Measurements from ENCODE around the gene KCNE3. TPM values are rescaled to one million over a fixed set of nuclear protein-coding genes. Genes with fewer than 3 reads are reported as not detected.

The KCNE3 gene
- total and polyA plus RNA-seq, 9 of the 15 experiments (the other 6 are each of a cell fraction or from before 2014, with no cell fraction given), result 1.6 to 8.7 (median 6.2) TPM

DNA sequence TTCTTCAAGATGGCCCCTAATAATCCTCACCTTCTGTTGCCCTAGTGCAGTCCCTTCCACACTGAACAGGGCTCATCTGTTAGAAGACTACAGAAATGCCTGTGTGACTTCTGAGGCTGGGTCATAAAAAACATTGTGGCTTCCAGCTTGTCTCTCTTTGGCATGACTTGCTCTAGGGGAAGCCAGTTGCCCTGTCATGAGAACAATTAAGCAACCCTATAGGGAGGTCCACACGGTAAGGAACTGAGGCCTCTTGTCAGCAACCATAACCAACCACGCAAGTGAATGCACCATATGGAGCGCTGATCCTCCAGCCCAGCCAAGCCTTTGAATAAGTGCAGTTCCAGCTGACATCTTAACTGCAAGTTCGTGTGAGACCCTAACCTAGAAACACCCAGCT is 23.6 kb upstream of the KCNE3 start:
- no peak overlapping the region for H2AFZ ChIP-seq (ENCODE audit: low read depth, low read length)
- no peak for TF ChIP-seq COPS2 (conservative IDR thresholded peaks at IDR 0.05)
- TF ChIP-seq NR3C1 (CRISPR knock-in tag; IDR thresholded peaks at IDR 0.05), result no peak
- TF ChIP-seq SAFB (IDR thresholded peaks at IDR 0.05; ENCODE audit: borderline replicate concordance, low read depth, low read length), result no peak
- TF ChIP-seq CBX3 (IDR thresholded peaks at IDR 0.05; ENCODE audit: borderline replicate concordance in 1 of 2, low read length in 2 of 2), result no peak
- TF ChIP-seq, protein P1, sequence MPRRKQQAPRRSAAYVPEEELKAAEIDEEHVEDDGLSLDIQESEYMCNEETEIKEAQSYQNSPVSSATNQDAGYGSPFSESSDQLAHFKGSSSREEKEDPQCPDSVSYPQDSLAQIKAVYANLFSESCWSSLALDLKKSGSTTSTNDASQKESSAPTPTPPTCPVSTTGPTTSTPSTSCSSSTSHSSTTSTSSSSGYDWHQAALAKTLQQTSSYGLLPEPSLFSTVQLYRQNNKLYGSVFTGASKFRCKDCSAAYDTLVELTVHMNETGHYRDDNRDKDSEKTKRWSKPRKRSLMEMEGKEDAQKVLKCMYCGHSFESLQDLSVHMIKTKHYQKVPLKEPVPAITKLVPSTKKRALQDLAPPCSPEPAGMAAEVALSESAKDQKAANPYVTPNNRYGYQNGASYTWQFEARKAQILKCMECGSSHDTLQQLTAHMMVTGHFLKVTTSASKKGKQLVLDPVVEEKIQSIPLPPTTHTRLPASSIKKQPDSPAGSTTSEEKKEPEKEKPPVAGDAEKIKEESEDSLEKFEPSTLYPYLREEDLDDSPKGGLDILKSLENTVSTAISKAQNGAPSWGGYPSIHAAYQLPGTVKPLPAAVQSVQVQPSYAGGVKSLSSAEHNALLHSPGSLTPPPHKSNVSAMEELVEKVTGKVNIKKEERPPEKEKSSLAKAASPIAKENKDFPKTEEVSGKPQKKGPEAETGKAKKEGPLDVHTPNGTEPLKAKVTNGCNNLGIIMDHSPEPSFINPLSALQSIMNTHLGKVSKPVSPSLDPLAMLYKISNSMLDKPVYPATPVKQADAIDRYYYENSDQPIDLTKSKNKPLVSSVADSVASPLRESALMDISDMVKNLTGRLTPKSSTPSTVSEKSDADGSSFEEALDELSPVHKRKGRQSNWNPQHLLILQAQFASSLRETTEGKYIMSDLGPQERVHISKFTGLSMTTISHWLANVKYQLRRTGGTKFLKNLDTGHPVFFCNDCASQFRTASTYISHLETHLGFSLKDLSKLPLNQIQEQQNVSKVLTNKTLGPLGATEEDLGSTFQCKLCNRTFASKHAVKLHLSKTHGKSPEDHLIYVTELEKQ (CRISPR knock-in tag; IDR thresholded peaks at IDR 0.05), result no peak
- no peak for TF ChIP-seq ZNF589 (CRISPR knock-in tag; IDR thresholded peaks at IDR 0.05; ENCODE audit: low read depth)
- TF ChIP-seq, protein P2, sequence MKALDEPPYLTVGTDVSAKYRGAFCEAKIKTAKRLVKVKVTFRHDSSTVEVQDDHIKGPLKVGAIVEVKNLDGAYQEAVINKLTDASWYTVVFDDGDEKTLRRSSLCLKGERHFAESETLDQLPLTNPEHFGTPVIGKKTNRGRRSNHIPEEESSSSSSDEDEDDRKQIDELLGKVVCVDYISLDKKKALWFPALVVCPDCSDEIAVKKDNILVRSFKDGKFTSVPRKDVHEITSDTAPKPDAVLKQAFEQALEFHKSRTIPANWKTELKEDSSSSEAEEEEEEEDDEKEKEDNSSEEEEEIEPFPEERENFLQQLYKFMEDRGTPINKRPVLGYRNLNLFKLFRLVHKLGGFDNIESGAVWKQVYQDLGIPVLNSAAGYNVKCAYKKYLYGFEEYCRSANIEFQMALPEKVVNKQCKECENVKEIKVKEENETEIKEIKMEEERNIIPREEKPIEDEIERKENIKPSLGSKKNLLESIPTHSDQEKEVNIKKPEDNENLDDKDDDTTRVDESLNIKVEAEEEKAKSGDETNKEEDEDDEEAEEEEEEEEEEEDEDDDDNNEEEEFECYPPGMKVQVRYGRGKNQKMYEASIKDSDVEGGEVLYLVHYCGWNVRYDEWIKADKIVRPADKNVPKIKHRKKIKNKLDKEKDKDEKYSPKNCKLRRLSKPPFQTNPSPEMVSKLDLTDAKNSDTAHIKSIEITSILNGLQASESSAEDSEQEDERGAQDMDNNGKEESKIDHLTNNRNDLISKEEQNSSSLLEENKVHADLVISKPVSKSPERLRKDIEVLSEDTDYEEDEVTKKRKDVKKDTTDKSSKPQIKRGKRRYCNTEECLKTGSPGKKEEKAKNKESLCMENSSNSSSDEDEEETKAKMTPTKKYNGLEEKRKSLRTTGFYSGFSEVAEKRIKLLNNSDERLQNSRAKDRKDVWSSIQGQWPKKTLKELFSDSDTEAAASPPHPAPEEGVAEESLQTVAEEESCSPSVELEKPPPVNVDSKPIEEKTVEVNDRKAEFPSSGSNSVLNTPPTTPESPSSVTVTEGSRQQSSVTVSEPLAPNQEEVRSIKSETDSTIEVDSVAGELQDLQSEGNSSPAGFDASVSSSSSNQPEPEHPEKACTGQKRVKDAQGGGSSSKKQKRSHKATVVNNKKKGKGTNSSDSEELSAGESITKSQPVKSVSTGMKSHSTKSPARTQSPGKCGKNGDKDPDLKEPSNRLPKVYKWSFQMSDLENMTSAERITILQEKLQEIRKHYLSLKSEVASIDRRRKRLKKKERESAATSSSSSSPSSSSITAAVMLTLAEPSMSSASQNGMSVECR (CRISPR knock-in tag; IDR thresholded peaks at IDR 0.05), result no peak
- TF ChIP-seq, protein P3, sequence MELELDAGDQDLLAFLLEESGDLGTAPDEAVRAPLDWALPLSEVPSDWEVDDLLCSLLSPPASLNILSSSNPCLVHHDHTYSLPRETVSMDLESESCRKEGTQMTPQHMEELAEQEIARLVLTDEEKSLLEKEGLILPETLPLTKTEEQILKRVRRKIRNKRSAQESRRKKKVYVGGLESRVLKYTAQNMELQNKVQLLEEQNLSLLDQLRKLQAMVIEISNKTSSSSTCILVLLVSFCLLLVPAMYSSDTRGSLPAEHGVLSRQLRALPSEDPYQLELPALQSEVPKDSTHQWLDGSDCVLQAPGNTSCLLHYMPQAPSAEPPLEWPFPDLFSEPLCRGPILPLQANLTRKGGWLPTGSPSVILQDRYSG (tag; conservative IDR thresholded peaks at IDR 0.05; ENCODE audit: low read depth), result no peak
- no peak for TF ChIP-seq NONO (IDR thresholded peaks at IDR 0.05; ENCODE audit: low read depth in 2 of 2, low read length in 1 of 2)
- TF ChIP-seq, protein P4, sequence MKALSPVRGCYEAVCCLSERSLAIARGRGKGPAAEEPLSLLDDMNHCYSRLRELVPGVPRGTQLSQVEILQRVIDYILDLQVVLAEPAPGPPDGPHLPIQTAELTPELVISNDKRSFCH (CRISPR knock-in tag; IDR thresholded peaks at IDR 0.05), result no peak
- TF ChIP-seq, protein P4 (tag; IDR thresholded peaks at IDR 0.05), result no peak

More for the DNA sequence above, 23.6 kb upstream of the KCNE3 start:
- H3K9me1 ChIP-seq (ENCODE audit: control insufficient read depth, insufficient read depth, low read length), result peaks cover 4% of the 10 kb centered on the region
- H3K4me3 ChIP-seq, result no peak overlapping the region
- FAIRE-seq (no peak), DNase-seq (ENCODE audit: extremely low read depth in 1 of 4, low spot score in 3 of 4) (no peak), ATAC-seq (no peak)
- WGBS (ENCODE audit: insufficient coverage, low coverage, missing lambda C conversion rate), result 62% methylated on average over 4 of the region's 4 CpGs
- intact Hi-C loops (cut with micrococcal nuclease), result no loop called here
- H3K9me3 ChIP-seq (replicated peaks; ENCODE audit: control insufficient read depth, insufficient read depth, low read depth, low read length), result no peaks in the 10 kb centered on the region
- H3K27me3 ChIP-seq (ENCODE audit: control insufficient read depth in 2 of 2, insufficient read depth in 2 of 2, low read length in 2 of 2), result no peaks in the 10 kb centered on the region
- no TSS peak for BruUV-seq (replicated peaks)
- no peaks in the 10 kb centered on the region for H3K36me3 ChIP-seq (ENCODE audit: control insufficient read depth, insufficient read depth, low read length)
- H3K4me1 ChIP-seq (replicated peaks in 1 of 2; ENCODE audit: control insufficient read depth in 2 of 2, insufficient read depth in 2 of 2, low read length in 2 of 2), result peaks cover 11 to 15% of the 10 kb centered on the region in 2 experiments; a peak in 4 of 5 replicates
- CTCF ChIA-PET (ENCODE audit: low intra/inter-chr PET ratio), result no interaction called here
- H4K20me1 ChIP-seq (replicated peaks; ENCODE audit: control insufficient read depth, insufficient read depth, low read length), result no peaks in the 10 kb centered on the region
- H3K4me2 ChIP-seq (ENCODE audit: insufficient read depth, low read length), result no peak overlapping the region
- H3K9ac ChIP-seq (ENCODE audit: insufficient read depth in 1 of 2, low read depth in 2 of 2, low read length in 2 of 2), result no peak overlapping the region
- POLR2A ChIA-PET, result no interaction called here
- in situ Hi-C loops (cut with MboI), result no loop called here
- no peak overlapping the region for H3K27ac ChIP-seq (ENCODE audit: extremely low read depth, low read depth, low read length)
- no peaks in the 10 kb centered on the region for H3K79me2 ChIP-seq (ENCODE audit: control insufficient read depth, insufficient read depth, low read length)
